ENCODE measurements around the gene TRMT13. TPM values are rescaled to one million over a fixed set of nuclear protein-coding genes. Genes with fewer than 3 reads are reported as not detected.

TRMT13 gene
- total RNA-seq, 1 experiment from 2014 or later, result 19.4 TPM

DNA sequence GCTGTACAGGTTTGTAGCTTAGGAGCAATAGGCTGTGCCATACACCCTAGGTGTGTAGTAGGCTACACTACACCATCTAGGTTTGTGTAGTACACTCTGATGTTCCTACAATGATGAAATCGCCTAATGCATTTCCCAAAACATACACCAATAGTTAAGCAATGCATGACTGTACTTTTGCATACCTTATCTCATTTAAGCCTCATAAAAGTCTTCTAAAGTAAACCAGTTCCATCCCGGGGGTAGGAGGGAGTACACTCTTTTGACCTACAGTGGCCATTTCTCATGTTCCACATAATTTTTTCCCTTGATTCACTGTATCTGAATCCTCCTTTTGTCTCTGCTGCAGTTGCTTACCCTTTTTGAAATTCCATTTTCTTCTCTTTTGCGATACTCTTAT is 12.2 kb downstream of the TRMT13 start:
- no peaks in the 10 kb centered on the region for H3K23me2 ChIP-seq (ENCODE audit: insufficient read length, low read depth, low read length, poor library complexity, severe bottlenecking)
- H3K27ac ChIP-seq (ENCODE audit: insufficient read length, low read depth, low read length), result no peak overlapping the region
- H4K20me1 ChIP-seq (ENCODE audit: control insufficient read depth, insufficient read depth, insufficient read length), result no peaks in the 10 kb centered on the region
- no peak overlapping the region for H3K4me2 ChIP-seq (ENCODE audit: insufficient read depth, insufficient read length, low read length)
- H3K4me3 Mint-ChIP-seq, result no peak overlapping the region
- H2AK5ac ChIP-seq (ENCODE audit: insufficient read length, low read length), result no peak overlapping the region
- H2BK15ac ChIP-seq (ENCODE audit: low read depth, low read length), result no peak overlapping the region
- no peaks in the 10 kb centered on the region for H3K79me1 ChIP-seq (ENCODE audit: insufficient read depth, low read depth, low read length, poor library complexity, severe bottlenecking)
- H2BK120ac ChIP-seq (ENCODE audit: low read depth, low read length, poor library complexity, severe bottlenecking), result no peak overlapping the region
- no peak overlapping the region; a peak in 1 of 7 replicates for H3K27ac Mint-ChIP-seq
- no peak overlapping the region for H2BK5ac ChIP-seq (ENCODE audit: insufficient read length, low read length)
- no peak overlapping the region for H3K14ac ChIP-seq (ENCODE audit: insufficient read depth, low read length)
- H3K4ac ChIP-seq (ENCODE audit: low read depth, low read length), result no peak overlapping the region
- no peak overlapping the region for H4K8ac ChIP-seq (replicated peaks; ENCODE audit: insufficient read length, low read depth, low read length)
- H3T11ph ChIP-seq (ENCODE audit: low read length), result no peak overlapping the region
- H3K4me1 ChIP-seq (ENCODE audit: insufficient read depth, low read length), result peaks cover 3% of the 10 kb centered on the region; the same call in 1 of the 2 replicates
- no peaks in the 10 kb centered on the region for H3K9me3 Mint-ChIP-seq
- no peak overlapping the region for H3K9ac ChIP-seq (ENCODE audit: extremely low read depth, insufficient read length, low read length)
- no peak overlapping the region for H3K56ac ChIP-seq (ENCODE audit: insufficient read length, low read depth, low read length)
- H3K27me3 ChIP-seq (ENCODE audit: insufficient read depth, low read length), result no peaks in the 10 kb centered on the region
- H4K91ac ChIP-seq (ENCODE audit: insufficient read length, low read depth, low read length), result no peak overlapping the region
- peaks cover 8 to 57% (median 43%) of the 10 kb centered on the region in 3 experiments for H3K36me3 Mint-ChIP-seq (ENCODE audit: insufficient read depth in 1 of 3, low read depth in 3 of 3)
- H3K9me3 ChIP-seq (ENCODE audit: control insufficient read depth, low read depth, low read length), result no peaks in the 10 kb centered on the region
- no peak overlapping the region for H3K18ac ChIP-seq (ENCODE audit: insufficient read length, low read depth, low read length)
- DNase-seq, result no peak
- no CpG with 5 or more reads among the region's 3 CpGs for WGBS (ENCODE audit: extremely low coverage, insufficient read length, low lambda C conversion rate)
- no peak overlapping the region for H3K23ac ChIP-seq (ENCODE audit: insufficient read length, low read depth, low read length)
- TF ChIP-seq CTCF (conservative IDR thresholded peaks at IDR 0.05), result no peak
- no peak overlapping the region for H4K5ac ChIP-seq (ENCODE audit: insufficient read length, low read depth, low read length)
- H3K4me1 Mint-ChIP-seq, result peaks cover 8 to 9% of the 10 kb centered on the region in 2 experiments
- no peaks in the 10 kb centered on the region; the same call in 1 of the 2 replicates for H3K79me2 ChIP-seq (ENCODE audit: insufficient read depth, low read length)
- H2AFZ ChIP-seq (ENCODE audit: low read length), result no peak overlapping the region
- no peak overlapping the region for H2BK20ac ChIP-seq (ENCODE audit: low read depth, low read length, poor library complexity, severe bottlenecking)
- no peaks in the 10 kb centered on the region for H3K27me3 Mint-ChIP-seq (ENCODE audit: low read depth)
- no peak overlapping the region for H2BK12ac ChIP-seq (ENCODE audit: insufficient read length, low read depth, low read length)

Data from H9 (cell line).